Osteoblast (primary cell): Measurements from ENCODE around the gene CCDC102A. TPM values are rescaled to one million over a fixed set of nuclear protein-coding genes. Genes with fewer than 3 reads are reported as not detected.
A peak's percentile ranks its signal among the peaks of the same experiment; 100 is the strongest.

Source experiments
- DNase-seq: peaks from one replicate; pipeline ENCODE4 v3.0.0; 2011; ENCODE audit warnings: low spot score, mixed read lengths; ENCODE audit not compliant: insufficient read length; ENCODE audit errors: missing footprints
- H2AFZ ChIP-seq: 2 replicates; pipeline ENCODE4 v1.6.0; 2011; ENCODE audit warnings: mild to moderate bottlenecking, low read length
- H3K27ac ChIP-seq: 2 replicates; pipeline ENCODE4 v1.5.1; 2011; ENCODE audit warnings: mild to moderate bottlenecking, low read depth, low read length, moderate library complexity
- H3K27me3 ChIP-seq: 2 replicates; pipeline ENCODE4 v1.6.0; 2012; ENCODE audit warnings: mild to moderate bottlenecking, control low read depth, inconsistent platforms, low read length, moderate library complexity; ENCODE audit not compliant: insufficient read depth
- H3K36me3 ChIP-seq: 2 replicates; pipeline ENCODE4 v1.5.1; 2011; ENCODE audit warnings: mild to moderate bottlenecking, low read length, control low read depth, moderate library complexity; ENCODE audit not compliant: insufficient read depth
- H3K4me1 ChIP-seq: 2 replicates; pipeline ENCODE4 v1.5.1; 2011; ENCODE audit warnings: mild to moderate bottlenecking, low read length, control low read depth, moderate library complexity; ENCODE audit not compliant: insufficient read depth
- H3K4me2 ChIP-seq: 2 replicates; pipeline ENCODE4 v1.6.0; 2011; ENCODE audit warnings: mild to moderate bottlenecking, low read length; ENCODE audit not compliant: insufficient read depth
- H3K4me3 ChIP-seq: fragments of 200-600 bp; sonication (generic); 3 replicates; pipeline ENCODE4 v1.5.1; 2012; ENCODE audit warnings: mild to moderate bottlenecking, low read length, inconsistent platforms; ENCODE audit not compliant: insufficient read depth
- H3K79me2 ChIP-seq: 2 replicates; pipeline ENCODE4 v1.6.0; 2012; ENCODE audit warnings: mild to moderate bottlenecking, low read length, control low read depth, inconsistent platforms; ENCODE audit not compliant: insufficient read depth
- H3K9me3 ChIP-seq: 2 replicates; pipeline ENCODE4 v1.5.1; 2011; ENCODE audit warnings: low read depth, low read length, control low read depth
- H4K20me1 ChIP-seq: 2 replicates; pipeline ENCODE4 v1.6.0; 2012; ENCODE audit warnings: mild to moderate bottlenecking, low read length, control low read depth; ENCODE audit not compliant: insufficient read depth
- total RNA-seq: library from RNA; depleted of rRNA; stranded (reverse); fragments of >200 nt; gene quantifications from 2 replicates; pipeline ENCODE4 v1.2.3, GENCODE V29; 2012
- TF ChIP-seq, protein P1 (sequence below): IDR thresholded peaks from 2 replicates; pipeline ENCODE4 v1.5.1; 2011; ENCODE audit warnings: mild to moderate bottlenecking, low read depth, low read length, moderate library complexity; ENCODE audit errors: extremely low read depth

CCDC102A gene
- total RNA-seq, 1 donor, result 9.8 TPM

DNA sequence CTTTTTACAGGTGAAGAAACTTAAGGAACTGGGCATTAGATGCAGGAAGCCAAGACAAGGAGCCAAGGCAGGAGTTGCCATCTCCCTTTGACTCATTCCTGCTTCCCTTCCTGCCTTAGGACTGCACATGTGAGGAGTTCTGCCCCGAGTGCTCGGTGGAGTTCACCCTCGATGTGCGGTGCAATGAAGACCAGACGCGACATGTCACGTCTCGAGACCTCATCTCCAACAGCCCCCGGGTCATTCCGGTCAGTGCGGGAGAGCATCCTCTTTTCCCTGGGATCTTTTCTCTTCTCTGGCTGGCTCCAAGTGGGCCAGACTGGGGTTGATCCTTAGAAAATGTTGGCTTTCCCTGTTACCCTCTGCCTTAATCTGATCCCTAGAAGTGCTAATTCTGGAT is 67.3 kb downstream of the CCDC102A start:
- H3K79me2 ChIP-seq, result peaks cover 24% of the 10 kb centered on the region
- no peak overlapping the region for H2AFZ ChIP-seq
- H3K4me1 ChIP-seq, result peaks cover 3% of the 10 kb centered on the region
- H3K27ac ChIP-seq, result no peak overlapping the region
- DNase-seq, result no peak
- H3K4me2 ChIP-seq, result no peak overlapping the region
- no peak overlapping the region for H3K4me3 ChIP-seq
- TF ChIP-seq, protein P1, sequence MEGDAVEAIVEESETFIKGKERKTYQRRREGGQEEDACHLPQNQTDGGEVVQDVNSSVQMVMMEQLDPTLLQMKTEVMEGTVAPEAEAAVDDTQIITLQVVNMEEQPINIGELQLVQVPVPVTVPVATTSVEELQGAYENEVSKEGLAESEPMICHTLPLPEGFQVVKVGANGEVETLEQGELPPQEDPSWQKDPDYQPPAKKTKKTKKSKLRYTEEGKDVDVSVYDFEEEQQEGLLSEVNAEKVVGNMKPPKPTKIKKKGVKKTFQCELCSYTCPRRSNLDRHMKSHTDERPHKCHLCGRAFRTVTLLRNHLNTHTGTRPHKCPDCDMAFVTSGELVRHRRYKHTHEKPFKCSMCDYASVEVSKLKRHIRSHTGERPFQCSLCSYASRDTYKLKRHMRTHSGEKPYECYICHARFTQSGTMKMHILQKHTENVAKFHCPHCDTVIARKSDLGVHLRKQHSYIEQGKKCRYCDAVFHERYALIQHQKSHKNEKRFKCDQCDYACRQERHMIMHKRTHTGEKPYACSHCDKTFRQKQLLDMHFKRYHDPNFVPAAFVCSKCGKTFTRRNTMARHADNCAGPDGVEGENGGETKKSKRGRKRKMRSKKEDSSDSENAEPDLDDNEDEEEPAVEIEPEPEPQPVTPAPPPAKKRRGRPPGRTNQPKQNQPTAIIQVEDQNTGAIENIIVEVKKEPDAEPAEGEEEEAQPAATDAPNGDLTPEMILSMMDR, result no peak
- no peaks in the 10 kb centered on the region for H3K9me3 ChIP-seq
- H3K27me3 ChIP-seq, result no peaks in the 10 kb centered on the region
- H3K36me3 ChIP-seq, result peaks cover 88% of the 10 kb centered on the region
- peaks cover 44% of the 10 kb centered on the region for H4K20me1 ChIP-seq

- Histone ChIP-seq H3K4me2 (no peak overlapping the region), H3K4me1 (peaks cover 9% of the 10 kb centered on the region), H3K9me3 (no peaks in the 10 kb centered on the region), H3K79me2 (peaks cover 31% of the 10 kb centered on the region), H3K4me3 (no peak overlapping the region), H3K36me3 (peaks cover 86% of the 10 kb centered on the region), H4K20me1 (peaks cover 44% of the 10 kb centered on the region), H2AFZ (no peak overlapping the region), H3K27ac (no peak overlapping the region), H3K27me3 (no peaks in the 10 kb centered on the region)
- no peak for DNase-seq
- TF ChIP-seq, protein P1, result no peak
Measured at GRCh38 chr16:57468346-57468745, 68.0 kb downstream of the CCDC102A start.

DNA sequence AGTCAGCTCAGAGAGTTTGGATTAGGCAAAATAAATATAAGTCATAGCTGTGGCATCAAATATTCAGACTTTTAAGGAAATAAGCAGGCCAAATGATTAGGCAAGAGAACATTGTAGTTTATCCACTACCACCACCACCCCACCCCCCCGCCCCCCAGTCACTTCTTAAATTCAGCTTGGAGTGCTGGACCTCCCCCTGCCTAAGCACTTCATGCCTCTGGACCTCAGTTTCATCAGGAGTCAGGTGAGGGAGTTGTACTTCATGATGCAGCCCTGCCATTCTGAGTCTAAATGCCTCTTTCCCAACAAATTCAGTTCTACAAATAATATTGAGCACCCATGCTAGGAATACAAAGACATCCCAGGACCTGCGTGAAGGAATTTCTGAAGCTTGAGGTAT is 71.8 kb downstream of the CCDC102A start:
- DNase-seq, result no peak
- H3K36me3 ChIP-seq, result peaks cover 63% of the 10 kb centered on the region
- peaks cover 29% of the 10 kb centered on the region for H4K20me1 ChIP-seq
- H3K4me1 ChIP-seq, result peaks cover 12% of the 10 kb centered on the region
- TF ChIP-seq, protein P1, result no peak
- no peak overlapping the region for H3K4me2 ChIP-seq
- no peaks in the 10 kb centered on the region for H3K9me3 ChIP-seq
- H3K4me3 ChIP-seq, result no peak overlapping the region
- peaks cover 41% of the 10 kb centered on the region for H3K79me2 ChIP-seq
- no peak overlapping the region for H2AFZ ChIP-seq
- H3K27me3 ChIP-seq, result no peaks in the 10 kb centered on the region
- no peak overlapping the region for H3K27ac ChIP-seq

DNA sequence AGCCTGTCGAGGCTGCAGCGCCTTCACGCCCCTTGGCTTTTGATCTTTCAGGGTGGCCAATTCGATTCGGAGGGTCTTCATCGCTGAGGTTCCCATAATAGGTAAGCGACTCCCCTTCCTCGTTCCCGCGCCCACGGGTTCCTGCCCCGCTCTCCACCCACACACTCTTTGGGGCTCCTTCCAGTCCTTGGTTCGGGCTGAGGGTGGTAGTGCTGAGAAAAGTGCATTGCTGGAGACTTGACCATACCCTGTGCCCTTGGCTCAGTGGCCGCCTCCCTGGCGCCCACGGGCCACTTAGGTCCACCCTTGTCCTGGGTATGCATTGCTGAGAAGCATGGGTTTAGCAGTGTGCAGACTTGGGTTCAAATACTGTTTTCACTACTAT is 73.4 kb downstream of the CCDC102A start:
- TF ChIP-seq, protein P1, result no peak
- Histone ChIP-seq H4K20me1 (peaks cover 21% of the 10 kb centered on the region), H3K79me2 (peaks cover 41% of the 10 kb centered on the region), H3K4me2 (peak overlapping the region; percentile 96), H3K36me3 (peaks cover 63% of the 10 kb centered on the region), H3K27ac (peak overlapping the region; percentile 62), H3K4me3 (peak overlapping the region; percentile 83), H3K4me1 (peaks cover 12% of the 10 kb centered on the region), H2AFZ (peak overlapping the region; percentile 60), H3K9me3 (no peaks in the 10 kb centered on the region), H3K27me3 (no peaks in the 10 kb centered on the region)
- no peak for DNase-seq
